GM12873 (cell line): ENCODE measurements around the gene FSIP1.

Experiments used
- TF ChIP-seq, protein P1 (sequence below): IDR thresholded peaks from 2 replicates; pipeline ENCODE4 v1.5.1; 2012; ENCODE audit warnings: low read depth, mild to moderate bottlenecking, moderate library complexity, low read length, control low read depth; ENCODE audit not compliant: insufficient read depth; ENCODE audit errors: missing control alignments

The FSIP1 gene

DNA sequence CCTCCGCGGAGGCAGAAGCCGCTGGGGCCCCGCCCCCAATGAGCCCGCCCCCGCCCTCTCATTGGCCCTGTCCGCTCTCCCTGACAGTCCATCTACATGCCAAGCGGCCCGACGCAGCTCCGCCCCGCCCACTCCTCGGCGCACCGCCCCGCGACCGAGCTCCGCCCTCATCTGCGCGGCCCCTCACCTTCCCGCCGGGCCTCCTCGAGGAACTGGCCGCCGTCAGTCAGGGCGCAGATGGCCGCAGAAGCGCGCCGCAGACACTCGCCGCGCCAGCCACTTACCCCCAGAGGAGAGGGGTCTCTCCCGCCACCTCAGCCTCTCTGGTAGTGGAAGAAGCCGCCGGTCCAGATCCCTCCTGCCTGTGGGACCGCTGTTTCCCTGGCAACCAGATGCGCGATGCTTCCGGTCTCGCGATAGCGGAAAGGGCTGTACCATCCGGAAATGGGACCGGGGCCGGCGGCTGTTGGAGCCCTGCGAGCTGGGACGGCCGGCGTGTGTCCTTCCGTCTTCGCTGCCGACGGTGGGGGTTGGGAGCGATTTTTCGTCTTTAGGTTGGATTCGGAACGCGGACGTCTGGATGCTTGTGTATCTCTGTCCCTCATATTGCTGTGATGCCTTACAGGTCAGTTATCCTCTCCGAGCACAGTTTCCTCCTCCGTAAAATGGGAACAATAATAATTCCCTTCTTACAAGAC lies at the start of gene FSIP1:
Gene FSIP1, minus strand, starts transcription at position 401 of the 698 bp plus-strand sequence. CDS start 6,317 bp downstream, outside the sequence.
- TF ChIP-seq, protein P1, sequence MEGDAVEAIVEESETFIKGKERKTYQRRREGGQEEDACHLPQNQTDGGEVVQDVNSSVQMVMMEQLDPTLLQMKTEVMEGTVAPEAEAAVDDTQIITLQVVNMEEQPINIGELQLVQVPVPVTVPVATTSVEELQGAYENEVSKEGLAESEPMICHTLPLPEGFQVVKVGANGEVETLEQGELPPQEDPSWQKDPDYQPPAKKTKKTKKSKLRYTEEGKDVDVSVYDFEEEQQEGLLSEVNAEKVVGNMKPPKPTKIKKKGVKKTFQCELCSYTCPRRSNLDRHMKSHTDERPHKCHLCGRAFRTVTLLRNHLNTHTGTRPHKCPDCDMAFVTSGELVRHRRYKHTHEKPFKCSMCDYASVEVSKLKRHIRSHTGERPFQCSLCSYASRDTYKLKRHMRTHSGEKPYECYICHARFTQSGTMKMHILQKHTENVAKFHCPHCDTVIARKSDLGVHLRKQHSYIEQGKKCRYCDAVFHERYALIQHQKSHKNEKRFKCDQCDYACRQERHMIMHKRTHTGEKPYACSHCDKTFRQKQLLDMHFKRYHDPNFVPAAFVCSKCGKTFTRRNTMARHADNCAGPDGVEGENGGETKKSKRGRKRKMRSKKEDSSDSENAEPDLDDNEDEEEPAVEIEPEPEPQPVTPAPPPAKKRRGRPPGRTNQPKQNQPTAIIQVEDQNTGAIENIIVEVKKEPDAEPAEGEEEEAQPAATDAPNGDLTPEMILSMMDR = no peak

DNA sequence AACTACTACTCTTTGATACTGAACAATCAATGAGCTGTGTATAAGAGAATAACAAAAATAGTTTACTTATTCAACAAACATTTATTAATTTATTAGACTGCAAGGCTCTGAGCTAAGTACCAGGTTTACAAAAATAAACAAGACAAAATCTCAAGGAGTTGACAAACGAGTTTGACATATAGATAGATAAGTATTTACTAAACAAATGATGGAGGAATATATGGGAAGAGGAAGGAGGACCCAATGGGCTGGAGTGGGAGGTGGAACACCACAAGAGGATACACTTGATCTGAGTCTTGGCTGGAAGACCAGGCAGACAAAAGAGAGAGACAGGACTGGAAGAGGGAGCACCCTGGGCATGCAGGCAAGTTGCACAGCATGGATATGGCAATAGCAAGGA lies 47.5 kb upstream of the FSIP1 start:
- TF ChIP-seq, protein P1 = no peak

DNA sequence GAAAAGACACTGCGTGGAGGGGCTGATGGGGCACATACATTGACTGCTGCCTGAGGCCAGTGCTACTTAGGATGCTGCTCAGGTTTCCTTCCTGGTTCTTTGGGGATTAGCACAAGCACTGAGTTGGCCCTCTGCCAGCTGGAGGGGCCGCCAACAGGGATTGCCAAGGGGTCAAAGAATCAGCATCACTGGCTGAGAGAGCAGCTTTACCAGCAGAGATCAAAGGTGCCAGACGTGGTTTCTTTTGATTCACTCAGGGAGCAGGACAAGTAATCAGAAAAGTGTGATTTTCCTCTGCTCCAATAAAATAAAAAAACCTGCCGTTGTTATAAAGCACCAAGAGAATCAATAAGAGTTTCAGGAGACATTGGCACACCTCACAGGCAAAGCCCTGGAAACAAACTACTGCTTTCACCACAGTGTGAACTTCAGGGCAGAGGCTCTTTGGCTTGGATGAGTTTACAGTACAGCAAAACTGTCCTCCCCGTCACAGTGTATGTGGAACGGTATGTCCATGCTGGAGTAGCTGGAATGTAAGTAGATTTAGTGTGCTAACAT lies 45.8 kb upstream of the FSIP1 start:
- TF ChIP-seq, protein P1 = no peak

DNA sequence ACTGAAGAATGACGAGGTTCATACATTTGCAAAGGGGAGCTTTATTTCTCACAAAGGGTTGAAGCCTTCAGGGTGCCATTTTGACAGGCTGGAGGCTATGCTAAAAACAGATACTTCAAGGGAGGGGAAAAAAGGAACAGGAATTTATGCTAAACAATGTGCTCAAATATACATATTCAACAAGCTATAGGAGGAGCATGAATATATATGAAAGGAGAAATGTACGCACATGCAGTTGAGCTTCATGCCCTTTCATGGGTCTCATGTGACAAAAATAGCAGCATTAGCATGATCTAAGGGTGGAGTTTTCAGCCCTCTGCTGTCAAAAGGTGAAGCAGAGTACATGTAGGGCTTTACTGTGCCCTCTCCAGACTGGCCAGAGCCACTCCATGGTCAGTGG lies 44.3 kb upstream of the FSIP1 start:
- TF ChIP-seq, protein P1 = no peak

DNA sequence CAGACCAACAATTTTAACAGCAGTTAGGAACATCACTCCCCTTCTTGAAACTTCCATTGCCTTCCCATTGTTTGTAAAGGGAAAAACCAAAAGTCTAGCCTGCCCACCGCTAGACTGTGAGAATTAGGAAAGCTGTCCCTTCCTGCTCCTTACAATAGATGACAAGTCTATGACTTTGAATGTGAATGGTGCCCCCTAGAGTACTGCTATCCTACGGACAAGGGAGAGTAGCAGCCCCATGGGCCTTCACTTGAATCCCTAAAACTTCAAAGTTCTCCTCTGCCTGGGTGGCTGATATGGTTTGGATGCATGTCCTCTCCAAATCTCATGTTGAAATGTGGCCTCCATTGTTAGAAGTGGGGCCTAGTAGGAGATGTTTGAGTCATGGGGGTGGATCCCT lies 41.0 kb upstream of the FSIP1 start:
- TF ChIP-seq, protein P1 = no peak

DNA sequence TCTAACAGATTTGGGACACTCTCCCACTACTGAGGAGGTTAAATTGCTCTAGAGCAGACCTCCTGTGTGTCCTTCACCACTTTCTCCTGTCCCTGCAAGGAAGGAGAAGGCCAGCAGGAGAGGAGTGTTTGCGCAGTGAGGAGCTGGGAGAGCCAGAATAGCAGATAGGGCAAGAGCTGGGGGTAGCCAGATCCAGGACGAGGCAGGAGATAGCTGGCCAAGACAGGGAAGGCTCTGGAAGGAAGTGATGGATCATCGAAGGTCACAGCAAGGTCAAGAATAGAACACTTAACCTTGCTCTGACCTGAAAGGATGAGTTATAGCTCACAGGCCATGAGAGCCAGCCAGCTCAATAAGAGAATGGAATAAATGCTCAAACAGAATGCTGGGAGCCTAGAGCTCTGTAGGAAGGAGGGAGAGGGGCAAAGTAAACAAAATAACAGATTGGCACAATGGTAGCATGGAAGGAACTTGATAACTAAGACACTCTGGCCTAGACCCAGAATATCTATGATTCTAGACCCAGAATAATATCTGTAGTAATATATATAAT lies 37.5 kb upstream of the FSIP1 start:
- TF ChIP-seq, protein P1 = no peak

DNA sequence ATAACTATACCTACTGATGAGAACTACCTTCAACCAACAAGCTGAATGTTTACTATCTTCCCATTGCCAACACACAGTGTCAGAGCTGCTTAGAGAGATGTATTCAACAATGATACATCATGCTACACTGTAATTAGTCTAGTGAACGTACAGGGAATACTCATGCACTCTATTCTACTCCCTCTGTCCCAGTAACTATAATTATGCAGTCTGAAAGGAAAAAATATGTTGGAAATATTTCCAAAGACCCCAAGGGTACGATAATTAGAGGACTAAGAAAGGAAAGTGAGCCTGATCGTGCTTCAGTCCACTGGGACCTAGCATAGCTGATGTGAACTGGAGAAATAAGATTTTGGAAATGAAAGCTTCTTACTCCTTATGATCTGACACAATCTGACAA lies 36.9 kb upstream of the FSIP1 start:
- TF ChIP-seq, protein P1 = no peak
